COLO668 (cell line): Measurements from ENCODE around the gene SEMA4A.
"Not testable (repeated sequence)": the region's sequence is repeated elsewhere in the genome, so short reads cannot be mapped to it uniquely, and the experiment has no call there.

Experiments
- DNase-seq: peaks from one replicate; lab custom pipeline; 2025; ENCODE audit not compliant: unreplicated experiment; lab: John Stamatoyannopoulos, UW

The SEMA4A gene

DNA sequence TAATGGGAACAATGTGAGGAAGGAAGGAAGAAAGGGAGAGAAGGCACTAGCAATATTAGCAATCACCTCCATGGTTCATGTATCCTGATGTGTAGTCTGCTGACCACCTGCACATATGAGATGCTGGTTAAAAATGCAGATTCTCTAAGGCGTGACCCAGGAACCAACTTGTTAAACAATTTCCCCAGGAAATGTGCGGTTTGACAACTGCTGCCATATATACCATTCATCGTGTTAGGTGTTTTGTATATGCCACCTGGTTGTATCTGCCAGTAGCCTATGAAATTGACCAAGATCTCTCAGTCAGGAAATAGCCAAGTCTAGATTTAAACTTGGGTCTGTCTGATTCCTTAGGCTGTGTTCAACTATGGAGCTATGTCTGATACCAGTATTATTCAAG lies 4.1 kb downstream of the SEMA4A start:
- DNase-seq = no peak

DNA sequence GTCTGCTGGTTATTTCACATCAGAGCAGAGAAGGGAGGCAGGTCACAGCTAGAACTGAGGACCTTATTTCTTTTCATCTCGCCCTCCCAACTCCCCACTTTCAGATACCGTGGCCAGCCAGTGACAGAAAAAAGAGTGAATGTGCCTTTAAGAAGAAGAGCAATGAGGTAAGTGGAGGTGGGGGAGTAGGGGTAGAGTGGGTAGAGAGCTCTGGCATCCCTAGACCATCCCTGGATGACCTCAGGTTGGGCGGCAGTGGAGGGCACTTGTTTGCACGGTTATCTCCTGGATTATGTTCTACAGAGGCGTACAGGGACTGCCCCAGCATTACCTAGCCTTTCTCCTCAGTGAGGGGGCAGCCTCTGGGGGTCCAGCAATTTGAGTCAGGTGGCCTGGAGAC lies 4.6 kb downstream of the SEMA4A start:
- no peak for DNase-seq

DNA sequence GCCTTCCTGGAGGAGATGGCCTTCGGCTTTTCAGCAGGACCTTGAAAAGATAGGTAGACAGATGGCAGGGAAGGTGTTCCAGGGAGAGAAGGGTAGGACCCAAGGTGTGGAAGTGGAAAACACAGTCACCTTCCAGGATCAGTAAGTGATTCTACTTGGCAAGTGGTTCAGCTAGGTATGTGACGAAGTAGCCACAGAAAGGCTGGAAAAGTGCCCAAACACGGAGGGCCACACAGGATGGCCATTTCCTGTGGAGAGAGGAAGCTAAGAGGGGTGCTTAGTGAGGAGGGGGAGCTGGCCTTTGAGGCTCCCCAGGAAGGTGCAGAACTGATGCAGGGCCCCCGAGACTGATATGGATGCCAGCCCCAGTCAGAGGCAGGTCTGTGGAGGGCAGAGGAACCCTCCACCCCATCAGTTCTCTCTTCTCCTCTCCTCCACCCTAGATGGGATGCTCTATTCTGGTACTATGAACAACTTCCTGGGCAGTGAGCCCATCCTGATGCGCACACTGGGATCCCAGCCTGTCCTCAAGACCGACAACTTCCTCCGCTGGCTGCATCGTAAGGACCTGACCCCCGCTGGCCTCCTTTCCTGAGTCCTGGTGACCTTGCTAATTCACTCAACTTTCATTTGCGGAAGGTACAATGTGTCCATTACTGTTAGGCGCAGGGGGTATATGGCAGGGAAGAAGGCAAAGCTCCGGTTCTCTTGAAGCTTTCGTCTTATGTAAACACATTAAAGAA lies 6.8 kb downstream of the SEMA4A start:
- no peak for DNase-seq

DNA sequence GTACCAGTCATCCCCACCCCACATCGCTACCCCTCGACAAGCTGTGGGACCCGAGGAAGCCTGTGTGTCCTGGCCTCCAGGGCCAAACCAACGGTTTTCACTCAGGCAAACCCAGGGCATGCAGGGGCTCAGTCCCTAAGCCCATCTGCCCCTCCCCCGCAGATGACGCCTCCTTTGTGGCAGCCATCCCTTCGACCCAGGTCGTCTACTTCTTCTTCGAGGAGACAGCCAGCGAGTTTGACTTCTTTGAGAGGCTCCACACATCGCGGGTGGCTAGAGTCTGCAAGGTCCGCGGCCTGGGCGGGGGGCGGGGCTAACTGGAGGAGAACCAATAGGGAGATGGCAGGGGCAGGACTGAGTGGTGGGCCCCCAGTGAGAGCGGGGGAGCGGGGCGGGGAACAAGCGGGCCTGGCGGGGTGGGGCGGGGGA lies 7.4 kb downstream of the SEMA4A start:
- no peak for DNase-seq

DNA sequence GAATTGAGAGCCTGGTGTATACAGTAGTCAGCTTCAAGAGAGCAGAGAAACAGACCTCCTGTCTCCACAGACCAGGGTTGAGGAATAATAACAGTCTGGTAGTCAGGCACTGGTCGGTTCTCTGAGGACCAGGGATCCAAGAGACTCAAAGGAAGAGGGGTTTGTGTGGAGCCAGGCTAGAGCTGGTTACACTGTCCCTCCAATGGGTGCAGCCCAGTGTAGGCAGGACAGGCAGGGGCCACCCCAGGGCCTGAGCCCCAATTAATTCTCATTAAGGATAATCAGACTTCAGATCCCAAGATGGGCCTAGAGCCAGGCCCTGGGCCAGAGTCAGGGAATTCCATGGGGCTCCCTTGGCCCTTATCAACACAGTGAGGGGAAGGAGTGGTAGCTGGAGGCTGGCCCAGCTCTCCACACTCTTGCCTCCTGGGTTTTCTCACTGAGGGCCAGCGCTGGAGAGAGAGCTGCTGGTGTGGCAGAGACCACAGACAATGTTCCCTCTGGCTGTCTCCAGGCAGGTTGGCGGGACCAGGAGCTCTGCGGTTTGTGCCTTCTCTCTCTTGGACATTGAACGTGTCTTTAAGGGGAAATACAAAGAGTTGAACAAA lies 9.1 kb downstream of the SEMA4A start:
- DNase-seq = no peak

DNA sequence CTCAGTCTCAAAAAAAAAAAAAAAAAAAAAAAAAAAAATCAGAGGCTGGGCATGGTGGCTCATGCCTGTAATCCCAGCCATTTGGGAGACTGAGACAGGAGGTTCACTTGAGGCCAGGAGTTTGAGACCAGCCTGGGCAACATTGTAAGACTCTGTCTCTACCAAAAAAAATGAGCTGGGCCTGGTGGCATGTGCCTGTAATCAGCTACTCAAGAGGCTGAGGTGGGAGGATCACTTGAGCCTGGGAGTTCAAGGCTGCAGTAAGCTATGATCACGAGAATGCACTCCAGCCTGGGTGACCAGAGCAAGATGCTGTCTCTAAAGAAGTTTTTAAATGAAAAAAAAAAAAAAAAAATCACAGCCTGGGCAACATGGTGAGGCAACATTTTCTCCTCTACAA lies 10.3 kb downstream of the SEMA4A start:
- no peak for DNase-seq

DNA sequence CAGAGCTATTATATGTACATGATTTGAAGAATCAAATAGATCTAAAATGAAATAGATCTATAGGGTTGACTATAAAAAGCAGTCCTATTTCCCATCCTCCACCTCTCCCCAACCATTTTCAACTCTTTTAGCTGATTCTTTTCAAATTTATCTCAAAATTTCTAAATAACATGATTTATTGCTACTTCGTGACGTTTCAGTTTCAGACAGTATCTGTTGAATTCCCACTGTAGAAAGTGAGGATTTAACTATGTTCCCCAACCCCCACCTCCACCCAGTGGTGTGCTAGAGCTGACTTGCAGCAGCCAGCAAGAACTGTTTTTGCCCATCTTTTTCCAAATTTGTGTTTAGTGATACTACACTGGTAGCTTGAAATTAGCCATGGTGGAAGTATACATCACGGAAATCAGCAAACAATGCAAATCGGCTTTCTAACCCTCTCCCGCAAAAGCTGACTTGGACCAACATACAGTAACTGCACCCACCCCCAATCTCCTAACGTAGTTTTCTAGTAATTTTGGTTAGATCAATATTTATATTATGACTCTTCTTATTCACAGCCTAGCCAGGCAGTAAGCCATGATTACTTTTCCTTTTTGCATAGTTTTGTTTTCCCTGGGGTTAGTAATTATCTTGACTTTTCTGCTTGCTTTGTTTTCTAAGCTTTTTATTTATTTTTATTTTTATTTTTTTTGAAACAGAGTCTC lies 10.9 kb downstream of the SEMA4A start:
- no peak for DNase-seq

DNA sequence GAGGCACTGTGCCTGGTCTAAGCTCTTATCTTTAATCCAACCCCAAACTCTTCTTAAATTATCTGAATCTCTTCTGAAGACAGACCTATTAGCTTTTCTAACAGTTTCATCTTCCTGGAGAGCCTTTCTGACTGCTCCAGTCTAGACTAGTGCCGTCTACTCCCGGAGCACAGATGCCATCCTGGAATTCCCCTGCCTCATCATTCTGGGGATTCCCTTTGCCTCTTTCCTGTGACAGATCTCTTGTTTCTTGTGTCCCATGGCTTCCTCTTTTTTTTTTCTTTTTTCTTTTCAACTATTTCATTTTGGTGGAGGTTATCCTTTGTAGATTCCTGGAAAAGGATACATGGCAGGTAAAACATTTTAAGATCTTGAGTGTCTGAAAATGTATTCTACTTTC lies 11.7 kb downstream of the SEMA4A start:
- DNase-seq = no peak

DNA sequence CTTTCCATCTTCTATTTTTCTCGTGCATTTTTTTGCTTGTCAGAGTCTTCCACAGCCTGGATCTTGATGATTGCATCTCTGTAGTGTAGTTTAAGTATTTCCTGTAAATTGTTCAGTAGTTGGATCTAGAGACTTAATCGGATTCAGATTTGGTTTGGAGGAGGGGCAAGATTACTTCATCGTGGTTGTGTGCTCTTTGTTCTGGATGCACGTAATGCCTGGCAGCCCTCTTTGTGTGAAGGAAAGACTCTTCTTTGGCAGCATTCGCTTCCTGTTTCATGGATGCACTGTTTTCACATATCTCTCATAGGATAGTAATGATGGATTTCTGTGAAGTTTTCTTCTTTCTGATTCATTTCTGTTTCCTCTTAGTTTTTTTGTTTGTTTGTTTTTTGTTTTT lies 14.2 kb downstream of the SEMA4A start:
- no peak for DNase-seq

DNA sequence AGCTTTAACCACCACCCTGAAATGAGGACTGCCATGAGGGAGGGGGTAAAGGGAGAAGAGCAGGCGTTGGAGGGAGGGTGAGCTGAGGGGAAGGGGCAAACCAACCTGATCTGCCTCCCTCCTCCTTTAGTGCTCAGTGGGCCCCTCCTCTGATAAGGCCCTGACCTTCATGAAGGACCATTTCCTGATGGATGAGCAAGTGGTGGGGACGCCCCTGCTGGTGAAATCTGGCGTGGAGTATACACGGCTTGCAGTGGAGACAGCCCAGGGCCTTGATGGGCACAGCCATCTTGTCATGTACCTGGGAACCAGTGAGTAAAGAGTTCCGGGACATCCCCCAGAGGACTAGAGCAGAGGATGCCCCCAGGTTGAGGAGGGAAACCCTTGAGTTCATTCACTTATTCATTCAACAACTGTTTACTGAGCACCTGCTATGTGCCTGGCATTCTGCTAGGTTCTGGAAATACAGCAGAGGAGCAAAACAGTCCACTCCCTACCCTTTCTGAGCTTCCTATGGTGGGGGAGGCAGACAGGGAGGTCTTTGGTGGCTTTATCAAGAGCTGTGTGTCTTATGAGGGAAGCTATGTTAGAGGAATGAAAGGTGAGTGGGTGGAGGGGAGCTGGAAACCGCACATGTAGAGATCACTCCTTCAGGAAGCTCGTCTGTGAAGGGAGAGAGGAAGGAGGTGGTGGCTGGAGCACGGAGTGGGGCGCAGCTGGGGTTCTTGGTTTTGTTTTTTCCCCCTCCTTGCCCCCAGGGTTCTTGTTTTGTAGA lies 19.5 kb downstream of the SEMA4A start:
- no peak for DNase-seq

DNA sequence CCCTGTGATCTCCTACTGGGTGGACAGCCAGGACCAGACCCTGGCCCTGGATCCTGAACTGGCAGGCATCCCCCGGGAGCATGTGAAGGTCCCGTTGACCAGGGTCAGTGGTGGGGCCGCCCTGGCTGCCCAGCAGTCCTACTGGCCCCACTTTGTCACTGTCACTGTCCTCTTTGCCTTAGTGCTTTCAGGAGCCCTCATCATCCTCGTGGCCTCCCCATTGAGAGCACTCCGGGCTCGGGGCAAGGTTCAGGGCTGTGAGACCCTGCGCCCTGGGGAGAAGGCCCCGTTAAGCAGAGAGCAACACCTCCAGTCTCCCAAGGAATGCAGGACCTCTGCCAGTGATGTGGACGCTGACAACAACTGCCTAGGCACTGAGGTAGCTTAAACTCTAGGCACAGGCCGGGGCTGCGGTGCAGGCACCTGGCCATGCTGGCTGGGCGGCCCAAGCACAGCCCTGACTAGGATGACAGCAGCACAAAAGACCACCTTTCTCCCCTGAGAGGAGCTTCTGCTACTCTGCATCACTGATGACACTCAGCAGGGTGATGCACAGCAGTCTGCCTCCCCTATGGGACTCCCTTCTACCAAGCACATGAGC lies 23.3 kb downstream of the SEMA4A start:
- DNase-seq = no peak

DNA sequence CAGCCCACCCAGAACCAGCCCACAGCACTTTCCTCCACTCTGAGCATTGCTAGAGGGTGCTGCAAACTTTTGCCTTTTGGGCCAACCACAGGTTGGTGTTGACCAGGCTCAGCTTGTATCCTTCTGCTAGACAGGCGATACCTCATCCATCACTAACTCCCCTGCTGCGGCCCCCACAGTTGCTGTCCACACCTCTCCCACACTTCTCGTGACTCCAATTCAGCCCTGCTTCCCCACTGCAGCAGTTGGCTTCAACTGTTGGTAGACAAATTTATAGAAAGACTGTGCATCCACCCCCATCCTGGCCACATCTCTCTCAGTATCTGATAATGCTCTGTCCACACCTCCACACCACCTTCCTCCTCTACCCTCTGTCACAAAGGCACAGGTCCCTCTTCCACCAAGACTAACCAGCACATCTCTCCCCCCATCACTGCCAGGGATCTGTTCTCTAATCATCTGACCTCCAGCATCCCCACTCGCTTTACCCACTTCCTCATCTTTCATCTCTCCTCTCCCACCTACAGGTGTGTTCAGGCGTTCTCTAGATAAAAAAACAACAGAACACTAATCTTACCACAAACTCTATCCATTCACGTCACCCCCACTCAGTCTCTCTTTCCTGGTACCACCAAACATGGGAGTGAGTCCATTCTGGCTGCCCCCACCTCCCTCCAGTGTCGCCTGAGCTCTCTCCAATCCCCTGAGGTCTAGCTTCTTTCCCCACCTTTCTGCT lies 24.7 kb downstream of the SEMA4A start:
- DNase-seq = no peak

DNA sequence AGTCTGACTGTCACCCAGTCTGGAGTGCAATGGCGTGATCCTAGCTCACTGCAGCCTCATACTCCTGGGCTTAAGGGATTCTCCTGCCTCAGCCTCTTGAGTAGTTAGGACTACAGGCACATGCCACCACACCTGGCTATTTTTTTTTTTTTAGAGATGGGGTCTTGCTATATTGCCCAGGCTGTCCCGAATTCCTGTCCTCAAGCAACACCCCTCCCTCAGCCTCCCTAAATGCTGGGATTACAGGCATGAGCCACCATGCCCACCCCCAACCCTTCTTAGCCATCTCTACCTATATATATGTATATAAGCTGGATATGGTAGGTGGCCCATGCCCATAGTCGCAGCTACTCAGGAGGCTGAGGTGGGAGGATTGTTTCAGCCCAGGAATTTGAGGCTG lies 27.1 kb downstream of the SEMA4A start:
- no peak for DNase-seq

DNA sequence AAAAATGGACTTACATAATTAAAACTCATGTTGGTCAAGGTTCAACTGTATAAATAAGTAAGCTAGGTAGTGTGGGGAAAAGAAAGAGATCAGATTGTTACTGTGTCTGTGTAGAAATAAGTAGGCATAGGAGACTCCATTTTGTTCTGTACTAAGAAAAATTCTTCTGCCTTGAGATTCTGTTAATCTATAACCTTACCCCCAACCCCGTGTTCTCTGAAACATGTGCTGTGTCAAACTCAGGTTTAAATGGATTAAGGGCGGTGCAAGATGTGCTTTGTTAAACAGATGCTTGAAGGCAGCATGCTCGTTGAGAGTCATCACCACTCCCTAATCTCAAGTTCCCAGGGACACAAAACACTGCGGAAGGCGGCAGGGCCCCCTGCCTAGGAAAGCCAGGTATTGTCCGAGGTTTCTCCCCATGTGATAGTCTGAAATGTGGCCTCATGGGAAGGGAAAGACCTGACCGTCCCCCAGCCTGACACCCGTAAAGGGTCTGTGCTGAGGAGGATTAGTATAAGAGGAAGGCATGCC lies 28.1 kb downstream of the SEMA4A start:
- DNase-seq = not testable (repeated sequence)

DNA sequence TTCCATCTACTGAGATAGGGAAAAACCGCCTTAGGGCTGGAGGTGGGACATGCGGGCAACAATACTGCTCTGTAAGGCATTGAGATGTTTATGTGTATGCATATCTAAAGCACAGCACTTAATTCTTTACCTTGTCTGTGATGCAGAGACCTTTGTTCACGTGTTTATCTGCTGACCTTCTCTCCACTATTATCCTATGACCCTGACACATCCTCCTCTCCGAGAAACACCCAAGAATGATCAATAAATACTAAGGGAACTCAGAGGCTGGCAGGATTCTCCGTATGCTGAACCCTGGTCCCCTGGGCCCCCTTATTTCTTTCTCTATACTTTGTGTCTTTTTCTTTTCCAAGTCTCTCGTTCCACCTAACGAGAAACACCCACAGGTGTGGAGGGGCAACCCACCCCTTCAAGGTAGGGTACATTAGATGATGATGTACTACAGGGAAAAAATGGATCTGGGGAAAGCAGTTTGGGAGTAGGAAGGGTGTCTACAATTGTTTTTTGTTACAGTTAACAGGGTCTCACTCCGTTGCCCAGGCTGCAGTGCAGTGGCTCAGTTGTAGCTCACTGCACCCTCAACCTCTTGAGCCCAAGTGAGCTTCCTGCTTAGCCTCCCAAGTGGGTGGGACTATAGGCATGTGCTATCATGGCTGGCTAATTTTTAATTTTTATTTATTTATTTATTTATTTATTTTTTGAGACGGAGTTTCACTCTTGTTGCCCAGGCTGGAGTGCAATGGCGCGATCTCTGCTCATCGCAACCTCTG lies 28.8 kb downstream of the SEMA4A start:
- not testable (repeated sequence) for DNase-seq

DNA sequence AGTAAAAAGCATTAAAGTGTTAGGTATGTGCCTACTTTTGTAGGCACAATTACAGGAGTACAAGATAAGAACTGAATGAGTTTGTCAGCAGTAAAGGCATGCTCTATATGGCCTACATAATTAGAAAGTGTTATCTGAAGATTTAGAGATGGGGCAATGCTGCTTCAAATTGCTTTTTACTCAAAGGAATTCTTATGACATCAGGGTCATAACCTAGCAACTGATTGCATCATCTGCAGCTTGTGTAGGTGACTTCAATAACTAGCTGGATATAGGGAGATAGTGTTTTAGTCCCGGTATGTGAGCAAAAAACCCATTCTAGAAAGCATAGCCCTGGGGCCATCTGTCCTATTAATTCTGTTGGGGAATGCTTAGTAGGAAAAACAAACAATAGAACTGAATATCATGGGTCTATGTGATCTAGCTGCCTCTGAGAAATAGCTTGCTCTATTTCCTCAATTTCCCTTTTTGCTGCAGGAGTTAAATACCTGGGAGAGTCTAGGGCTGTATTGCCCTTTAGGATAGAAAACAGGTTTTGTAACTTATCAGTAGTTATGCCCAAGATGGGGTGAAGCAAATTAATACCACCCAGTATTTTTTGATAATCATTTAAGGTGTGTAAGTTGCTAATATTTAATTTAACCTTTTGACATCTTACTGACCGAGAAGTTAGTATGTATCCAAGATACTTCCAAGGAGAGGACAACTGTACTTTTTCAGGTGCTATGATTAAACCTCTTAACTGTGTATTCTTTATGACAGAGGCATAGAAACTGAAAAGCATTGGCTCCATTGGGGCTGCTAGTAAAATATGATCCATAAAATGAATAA lies 33.2 kb downstream of the SEMA4A start:
- not testable (repeated sequence) for DNase-seq

DNA sequence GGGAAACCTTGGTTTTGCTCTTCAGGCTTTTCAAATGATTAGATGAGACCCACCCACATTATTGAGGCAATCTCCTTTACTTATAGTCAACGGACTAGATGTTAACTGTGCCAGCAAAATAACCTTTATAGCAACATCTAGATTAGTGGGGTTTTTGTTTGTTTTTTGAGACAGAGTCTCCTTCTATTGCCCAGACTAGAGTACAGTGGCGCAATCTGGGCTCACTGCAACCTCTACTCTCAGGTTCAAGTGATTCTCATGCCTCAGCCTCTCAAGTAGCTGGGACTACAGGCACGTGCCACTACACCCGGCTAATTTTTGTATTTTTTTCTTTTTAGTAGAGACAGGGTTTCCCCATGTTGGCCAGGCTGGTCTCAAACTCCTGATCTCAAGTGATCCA lies 36.9 kb downstream of the SEMA4A start:
- not testable (repeated sequence) for DNase-seq

DNA sequence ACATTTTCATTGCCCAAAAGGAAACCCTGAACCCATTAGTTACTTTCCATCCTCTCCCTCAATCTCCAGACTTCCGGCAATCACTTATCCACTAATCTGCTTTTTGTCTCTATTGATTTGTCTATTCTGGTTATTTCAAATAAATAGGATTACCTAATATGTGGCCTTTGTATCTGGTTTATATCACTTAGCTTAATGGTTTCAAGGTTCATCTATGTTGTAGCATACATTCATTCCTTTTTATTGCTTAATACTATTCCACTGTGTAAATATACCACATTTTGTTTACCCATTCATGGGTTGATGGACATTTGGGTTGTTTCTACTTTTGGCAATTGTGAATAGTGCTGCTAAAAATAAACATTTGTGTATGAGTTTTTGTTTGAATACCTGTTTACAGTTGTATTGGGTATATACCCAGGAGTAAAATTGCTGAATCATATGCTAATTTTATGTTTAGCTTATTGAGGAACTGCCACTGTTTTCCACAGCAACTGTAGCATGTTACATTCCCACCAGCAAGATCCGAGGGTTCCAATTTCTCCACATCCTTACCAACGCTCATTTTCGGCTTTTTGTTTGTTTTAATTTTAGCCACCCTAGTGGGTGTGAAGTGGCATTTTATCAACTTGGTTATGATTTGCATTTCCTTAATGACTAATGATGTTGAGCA lies 38.0 kb downstream of the SEMA4A start:
- DNase-seq = no peak
